HL-60 (cell line): ENCODE measurements around the gene IGSF9B.

ENCODE experiments used
- POLR2AphosphoS5 ChIP-seq: IDR thresholded peaks from 2 replicates; pipeline ENCODE4 v1.6.1; 2012; ENCODE audit warnings: low read depth
- TF ChIP-seq, protein P1 (sequence below): IDR thresholded peaks from one replicate; pipeline ENCODE4 v1.5.1; 2011; ENCODE audit warnings: low read length, control low read depth, inconsistent platforms; ENCODE audit not compliant: insufficient read depth

GRCh38 chr11:133930767-133931448, 25.9 kb downstream of the IGSF9B start:
- TF ChIP-seq, protein P1, sequence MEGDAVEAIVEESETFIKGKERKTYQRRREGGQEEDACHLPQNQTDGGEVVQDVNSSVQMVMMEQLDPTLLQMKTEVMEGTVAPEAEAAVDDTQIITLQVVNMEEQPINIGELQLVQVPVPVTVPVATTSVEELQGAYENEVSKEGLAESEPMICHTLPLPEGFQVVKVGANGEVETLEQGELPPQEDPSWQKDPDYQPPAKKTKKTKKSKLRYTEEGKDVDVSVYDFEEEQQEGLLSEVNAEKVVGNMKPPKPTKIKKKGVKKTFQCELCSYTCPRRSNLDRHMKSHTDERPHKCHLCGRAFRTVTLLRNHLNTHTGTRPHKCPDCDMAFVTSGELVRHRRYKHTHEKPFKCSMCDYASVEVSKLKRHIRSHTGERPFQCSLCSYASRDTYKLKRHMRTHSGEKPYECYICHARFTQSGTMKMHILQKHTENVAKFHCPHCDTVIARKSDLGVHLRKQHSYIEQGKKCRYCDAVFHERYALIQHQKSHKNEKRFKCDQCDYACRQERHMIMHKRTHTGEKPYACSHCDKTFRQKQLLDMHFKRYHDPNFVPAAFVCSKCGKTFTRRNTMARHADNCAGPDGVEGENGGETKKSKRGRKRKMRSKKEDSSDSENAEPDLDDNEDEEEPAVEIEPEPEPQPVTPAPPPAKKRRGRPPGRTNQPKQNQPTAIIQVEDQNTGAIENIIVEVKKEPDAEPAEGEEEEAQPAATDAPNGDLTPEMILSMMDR, result no peak
- no peak for TF ChIP-seq POLR2AphosphoS5
